Activated T-cell treated with anti-CD3 and anti-CD28 coated beads, Interleukin-2, amount 50 U/mL, for 4 hours (primary cell): ENCODE measurements around the gene EIF5A2. TPM values are rescaled to one million over a fixed set of nuclear protein-coding genes. Genes with fewer than 3 reads are reported as not detected.
"Not testable (repeated sequence)": the region's sequence is repeated elsewhere in the genome, so short reads cannot be mapped to it uniquely, and the experiment has no call there.

Source experiments
- ATAC-seq, 2 donors: fragments of 200-7000 bp; cut with Tn5 transposase; one replicate each; pipeline ENCODE4 v1.10.0; 2021
- DNase-seq: peaks from one replicate; pipeline ENCODE4 v3.0.0-alpha.2; 2020
- H3K27me3 Mint-ChIP-seq: one replicate; pipeline ENCODE4 v1.8.0; 2021; ENCODE audit warnings: low read depth, mixed read lengths
- H3K36me3 Mint-ChIP-seq: one replicate; pipeline ENCODE4 v1.8.0; 2022; ENCODE audit warnings: mixed read lengths; ENCODE audit not compliant: insufficient read depth
- H3K4me1 Mint-ChIP-seq: one replicate; pipeline ENCODE4 v1.8.0; 2021; ENCODE audit warnings: low read depth, mixed read lengths
- H3K4me3 Mint-ChIP-seq: one replicate; pipeline ENCODE4 v1.8.0; 2021; ENCODE audit warnings: mild to moderate bottlenecking, moderate library complexity, mixed read lengths
- H3K9me3 Mint-ChIP-seq: one replicate; pipeline ENCODE4 v1.8.0; 2021; ENCODE audit warnings: mixed read lengths
- total RNA-seq, 3 donors: library from RNA; stranded (reverse); gene quantifications; one replicate each; pipeline ENCODE4 v1.2.1, GENCODE V29; 2021

Gene EIF5A2
- total RNA-seq, 3 donors from 2014 or later, result 10.7 to 17.5 (median 15.8) TPM

GRCh38 chr3:170877311-170877710 is 31.1 kb downstream of the EIF5A2 start:
- not testable (repeated sequence) for ATAC-seq, H3K36me3 Mint-ChIP-seq, H3K27me3 Mint-ChIP-seq, H3K4me1 Mint-ChIP-seq, DNase-seq, H3K9me3 Mint-ChIP-seq, H3K4me3 Mint-ChIP-seq

- H3K36me3 Mint-ChIP-seq, result no peaks in the 10 kb centered on the region
- ATAC-seq (no peak), DNase-seq (no peak)
- H3K9me3 Mint-ChIP-seq, result peaks cover 5% of the 10 kb centered on the region
- H3K4me3 Mint-ChIP-seq, result no peak overlapping the region
- H3K4me1 Mint-ChIP-seq, result no peaks in the 10 kb centered on the region
- H3K27me3 Mint-ChIP-seq, result no peaks in the 10 kb centered on the region
Measured at GRCh38 chr3:170876537-170876936, 31.9 kb downstream of the EIF5A2 start.

GRCh38 chr3:170869645-170870593 is 38.5 kb downstream of the EIF5A2 start, which contains the start of gene RPL22L1:
RPL22L1 (minus strand) TSS chr3:170870195; CDS start chr3:170870167, 28 bp downstream.
- ATAC-seq (peak; percentile 93 to 94), DNase-seq (peak; percentile 90)
- peaks cover 21% of the 10 kb centered on the region for H3K4me1 Mint-ChIP-seq
- H3K4me3 Mint-ChIP-seq, result peak within 1 kb of the TSS; percentile 97
- H3K36me3 Mint-ChIP-seq, result peaks cover 39% of the 10 kb centered on the region
- H3K9me3 Mint-ChIP-seq, result peaks cover 5% of the 10 kb centered on the region
- no peaks in the 10 kb centered on the region for H3K27me3 Mint-ChIP-seq

- no peak for ATAC-seq
- no peak for DNase-seq
- no peaks in the 10 kb centered on the region for H3K27me3 Mint-ChIP-seq
Measured at GRCh38 chr3:170869239-170869590, 39.2 kb downstream of the EIF5A2 start.

GRCh38 chr3:170868577-170869238 is 39.7 kb downstream of the EIF5A2 start:
- ATAC-seq (no peak), DNase-seq (no peak)
- H3K27me3 Mint-ChIP-seq, result no peaks in the 10 kb centered on the region
- peak overlapping the region; percentile 97 for H3K4me3 Mint-ChIP-seq
- H3K9me3 Mint-ChIP-seq, result no peaks in the 10 kb centered on the region
- H3K36me3 Mint-ChIP-seq, result peaks cover 42% of the 10 kb centered on the region
- peaks cover 21% of the 10 kb centered on the region for H3K4me1 Mint-ChIP-seq

More at GRCh38 chr3:170869239-170869590, 39.2 kb downstream of the EIF5A2 start:
- Mint-ChIP-seq H3K4me3 (peak overlapping the region; percentile 97), H3K36me3 (peaks cover 42% of the 10 kb centered on the region), H3K4me1 (peaks cover 21% of the 10 kb centered on the region), H3K9me3 (peaks cover 4% of the 10 kb centered on the region)

- no peaks in the 10 kb centered on the region for H3K9me3 Mint-ChIP-seq
- DNase-seq (no peak), ATAC-seq (no peak)
- peaks cover 42% of the 10 kb centered on the region for H3K36me3 Mint-ChIP-seq
- H3K4me3 Mint-ChIP-seq, result peak overlapping the region; percentile 97
- no peaks in the 10 kb centered on the region for H3K27me3 Mint-ChIP-seq
- H3K4me1 Mint-ChIP-seq, result peaks cover 21% of the 10 kb centered on the region
Measured at GRCh38 chr3:170867143-170867937, 41.1 kb downstream of the EIF5A2 start.

GRCh38 chr3:170866499-170866898 is 41.9 kb downstream of the EIF5A2 start:
- H3K27me3 Mint-ChIP-seq, result no peaks in the 10 kb centered on the region
- H3K36me3 Mint-ChIP-seq, result peaks cover 42% of the 10 kb centered on the region
- H3K4me1 Mint-ChIP-seq, result peaks cover 21% of the 10 kb centered on the region
- peak overlapping the region; percentile 97 for H3K4me3 Mint-ChIP-seq
- no peak for ATAC-seq
- no peak for DNase-seq
- no peaks in the 10 kb centered on the region for H3K9me3 Mint-ChIP-seq

- DNase-seq (no peak), ATAC-seq (peak in 1 of 2 donors; percentile 21)
- H3K36me3 Mint-ChIP-seq, result peaks cover 42% of the 10 kb centered on the region
- H3K4me3 Mint-ChIP-seq, result no peak overlapping the region
- H3K27me3 Mint-ChIP-seq, result no peaks in the 10 kb centered on the region
- no peaks in the 10 kb centered on the region for H3K9me3 Mint-ChIP-seq
- H3K4me1 Mint-ChIP-seq, result peaks cover 17% of the 10 kb centered on the region
Measured at GRCh38 chr3:170865209-170866094, 43.0 kb downstream of the EIF5A2 start.

- Mint-ChIP-seq H3K4me1 (peaks cover 11% of the 10 kb centered on the region), H3K4me3 (no peak overlapping the region), H3K9me3 (no peaks in the 10 kb centered on the region), H3K36me3 (peaks cover 38% of the 10 kb centered on the region), H3K27me3 (no peaks in the 10 kb centered on the region)
- DNase-seq (no peak), ATAC-seq (peak; percentile 22 to 36)
Measured at GRCh38 chr3:170864525-170865208, 43.8 kb downstream of the EIF5A2 start.

- DNase-seq (no peak), ATAC-seq (no peak)
- H3K4me1 Mint-ChIP-seq, result peaks cover 11% of the 10 kb centered on the region
- H3K4me3 Mint-ChIP-seq, result no peak overlapping the region
- H3K27me3 Mint-ChIP-seq, result no peaks in the 10 kb centered on the region
- no peaks in the 10 kb centered on the region for H3K9me3 Mint-ChIP-seq
- H3K36me3 Mint-ChIP-seq, result peaks cover 32% of the 10 kb centered on the region
Measured at GRCh38 chr3:170863816-170864215, 44.6 kb downstream of the EIF5A2 start.

- H3K4me3 Mint-ChIP-seq, result no peak overlapping the region
- peaks cover 29% of the 10 kb centered on the region for H3K36me3 Mint-ChIP-seq
- H3K4me1 Mint-ChIP-seq, result peaks cover 13% of the 10 kb centered on the region
- H3K27me3 Mint-ChIP-seq, result no peaks in the 10 kb centered on the region
- ATAC-seq (peak in 1 of 2 donors; percentile 11), DNase-seq (no peak)
- no peaks in the 10 kb centered on the region for H3K9me3 Mint-ChIP-seq
Measured at GRCh38 chr3:170862618-170863374, 45.6 kb downstream of the EIF5A2 start.

- Mint-ChIP-seq H3K4me3 (no peak overlapping the region), H3K4me1 (peaks cover 4% of the 10 kb centered on the region), H3K9me3 (no peaks in the 10 kb centered on the region), H3K27me3 (no peaks in the 10 kb centered on the region), H3K36me3 (no peaks in the 10 kb centered on the region)
- DNase-seq (no peak), ATAC-seq (no peak)
Measured at GRCh38 chr3:170858599-170858998, 49.8 kb downstream of the EIF5A2 start.
